ENCODE measurements around the gene THRAP3.

- TF ChIP-seq, protein P1, sequence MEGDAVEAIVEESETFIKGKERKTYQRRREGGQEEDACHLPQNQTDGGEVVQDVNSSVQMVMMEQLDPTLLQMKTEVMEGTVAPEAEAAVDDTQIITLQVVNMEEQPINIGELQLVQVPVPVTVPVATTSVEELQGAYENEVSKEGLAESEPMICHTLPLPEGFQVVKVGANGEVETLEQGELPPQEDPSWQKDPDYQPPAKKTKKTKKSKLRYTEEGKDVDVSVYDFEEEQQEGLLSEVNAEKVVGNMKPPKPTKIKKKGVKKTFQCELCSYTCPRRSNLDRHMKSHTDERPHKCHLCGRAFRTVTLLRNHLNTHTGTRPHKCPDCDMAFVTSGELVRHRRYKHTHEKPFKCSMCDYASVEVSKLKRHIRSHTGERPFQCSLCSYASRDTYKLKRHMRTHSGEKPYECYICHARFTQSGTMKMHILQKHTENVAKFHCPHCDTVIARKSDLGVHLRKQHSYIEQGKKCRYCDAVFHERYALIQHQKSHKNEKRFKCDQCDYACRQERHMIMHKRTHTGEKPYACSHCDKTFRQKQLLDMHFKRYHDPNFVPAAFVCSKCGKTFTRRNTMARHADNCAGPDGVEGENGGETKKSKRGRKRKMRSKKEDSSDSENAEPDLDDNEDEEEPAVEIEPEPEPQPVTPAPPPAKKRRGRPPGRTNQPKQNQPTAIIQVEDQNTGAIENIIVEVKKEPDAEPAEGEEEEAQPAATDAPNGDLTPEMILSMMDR (IDR thresholded peaks at IDR 0.05) = no peak
- TF ChIP-seq ZFX (IDR thresholded peaks at IDR 0.05; ENCODE audit: borderline replicate concordance) = no peak
Observed at GRCh38 chr1:36298640-36299039, 74.4 kb downstream of the THRAP3 start.

All from 22Rv1 (cell line).